ENCODE results near the gene SLC13A3.

GRCh38 chr20:46509523-46509922 lies 141.7 kb downstream of the SLC13A3 start:
- no peak for TF ChIP-seq POLR2AphosphoS5 (IDR thresholded peaks at IDR 0.05)
- no peak for TF ChIP-seq POLR2A (IDR thresholded peaks at IDR 0.05)
- TF ChIP-seq CTCF (IDR thresholded peaks at IDR 0.05) = no peak

Data from gastroesophageal sphincter (tissue), 3 donors.